OCI-LY7 (cell line): Measurements from ENCODE around the gene AXIN1. TPM values are rescaled to one million over a fixed set of nuclear protein-coding genes. Genes with fewer than 3 reads are reported as not detected.

Experiments used
- BruUV-seq: library from RNA; stranded (reverse); fragments of 400-500 nt; replicated peaks from 2 replicates; lab custom pipeline; 2021; lab: Mats Ljungman, UMichigan
- CTCF ChIA-PET: fragments of 300-600 bp; sonication (Branson Sonifier 250); formaldehyde crosslinking; loops from one replicate; lab custom pipeline; 2022; ENCODE audit warnings: antibody characterized with exemption; ENCODE audit not compliant: unreplicated experiment; lab: Charles Lee
- POLR2A ChIA-PET: fragments of 300-600 bp; sonication (Branson Sonifier 250); formaldehyde crosslinking; loops from one replicate; lab custom pipeline; 2022; ENCODE audit warnings: antibody characterized with exemption; lab: Charles Lee
- DNase-seq: peaks from one replicate; pipeline ENCODE4 v3.0.0-alpha.2; 2015; ENCODE audit warnings: low spot score
- H2AFZ ChIP-seq: fragments of 200-600 bp; sonication (generic), shearing (Covaris generic); 2 replicates; pipeline ENCODE4 v1.6.1; 2014; ENCODE audit warnings: mild to moderate bottlenecking, antibody characterized with exemption, low read length, moderate library complexity
- H3K27ac ChIP-seq: fragments of 200-600 bp; sonication (generic); 2 replicates; pipeline ENCODE4 v1.5.1; 2014; ENCODE audit warnings: mixed run types, low read depth, mild to moderate bottlenecking, moderate library complexity, low read length, inconsistent platforms; ENCODE audit not compliant: poor library complexity, severe bottlenecking
- H3K36me3 ChIP-seq: fragments of 200-600 bp; sonication (generic); 2 replicates; pipeline ENCODE4 v1.6.1; 2014; ENCODE audit warnings: mild to moderate bottlenecking, antibody characterized with exemption, low read length, moderate library complexity, mixed read lengths; ENCODE audit not compliant: insufficient read depth
- H3K4me1 ChIP-seq: fragments of 200-600 bp; sonication (generic); 2 replicates; pipeline ENCODE4 v1.5.1; 2014; ENCODE audit warnings: mild to moderate bottlenecking, low read length; ENCODE audit not compliant: insufficient read depth, poor library complexity, severe bottlenecking
- H3K4me2 ChIP-seq: fragments of 200-600 bp; sonication (generic); 2 replicates; pipeline ENCODE4 v1.6.1; 2014; ENCODE audit warnings: mild to moderate bottlenecking, low read length
- H3K4me3 ChIP-seq: fragments of 200-600 bp; sonication (generic); 2 replicates; pipeline ENCODE4 v1.5.1; 2014; ENCODE audit warnings: mild to moderate bottlenecking, low read depth, low read length; ENCODE audit not compliant: poor library complexity, severe bottlenecking
- H3K79me2 ChIP-seq: fragments of 200-600 bp; sonication (generic); 2 replicates; pipeline ENCODE4 v1.6.1; 2016; ENCODE audit warnings: low read depth, mild to moderate bottlenecking, low read length, moderate library complexity, mixed read lengths; ENCODE audit not compliant: insufficient read depth
- H3K9me2 ChIP-seq: fragments of 200-600 bp; sonication (generic); 2 replicates; pipeline ENCODE4 v1.6.1; 2016; ENCODE audit warnings: mild to moderate bottlenecking, low read length, mixed read lengths; ENCODE audit not compliant: insufficient read depth
- H3K9me3 ChIP-seq: fragments of 200-600 bp; sonication (generic); 2 replicates; pipeline ENCODE4 v1.6.1; 2014; ENCODE audit warnings: mild to moderate bottlenecking, mixed run types, low read length, mixed read lengths
- H4K20me1 ChIP-seq: fragments of 200-600 bp; sonication (generic); 2 replicates; pipeline ENCODE4 v1.6.1; 2014; ENCODE audit warnings: mild to moderate bottlenecking, antibody characterized with exemption, low read length, moderate library complexity, mixed read lengths; ENCODE audit not compliant: insufficient read depth
- CTCF ChIP-seq: fragments of 200-600 bp; sonication (generic); conservative IDR thresholded peaks from 2 replicates; pipeline ENCODE4 v1.5.1; 2014; ENCODE audit warnings: mild to moderate bottlenecking, antibody characterized with exemption, low read length, moderate library complexity, mixed read lengths
- EZH2phosphoT487 ChIP-seq: fragments of 200-600 bp; sonication (generic); IDR thresholded peaks from 2 replicates; pipeline ENCODE4 v1.6.1; 2018; ENCODE audit warnings: low read depth, borderline replicate concordance, mild to moderate bottlenecking, mixed run types, antibody characterized with exemption, low read length, moderate library complexity, mixed read lengths
- intact Hi-C: fragments of 100-400 bp; cut with micrococcal nuclease; formaldehyde crosslinking; loops from one replicate; pipeline ENCODE4 v1.10.0; 2022; ENCODE audit not compliant: unreplicated experiment
- total RNA-seq, 2 experiments: library from RNA; depleted of rRNA in 1 of 2; stranded (reverse); fragments of >200 nt in 1 of 2; shearing (Covaris generic) in 1 of 2; gene quantifications; 2 replicates each; pipeline ENCODE4 v1.2.3, GENCODE V29; 2014 to 2022

AXIN1 gene
- total RNA-seq, 2 experiments from 2014 or later: 29.0 to 30.3 TPM

- peak overlapping the region; percentile 43; the same call in 1 of the 2 replicates for H2AFZ ChIP-seq
- CTCF ChIA-PET: interaction anchor here (0.6 to 0.9 kb wide), 4 partner anchors 9 to 119 kb away, joined by 3 to 5 read pairs (median 3); partner anchors contain the start of gene FAM234A
- H3K79me2 ChIP-seq: peaks cover 9% of the 10 kb centered on the region; the same call in 1 of the 2 replicates
- no peaks in the 10 kb centered on the region for H3K9me2 ChIP-seq
- POLR2A ChIA-PET: interaction anchor here (0.6 to 0.7 kb wide), 3 partner anchors 29 to 284 kb away, joined by 3 to 6 read pairs (median 4); no protein-coding TSS in a partner anchor
- H3K4me1 ChIP-seq: peaks cover 22% of the 10 kb centered on the region
- H3K9me3 ChIP-seq: no peaks in the 10 kb centered on the region
- intact Hi-C loops: loop anchor here (1.0 to 2.0 kb wide), 2 partner anchors 30 to 119 kb away; partner anchors contain the start of gene FAM234A
- peaks cover 12% of the 10 kb centered on the region for H3K36me3 ChIP-seq
- no peaks in the 10 kb centered on the region for H4K20me1 ChIP-seq
- peak overlapping the region; percentile 62 for H3K4me3 ChIP-seq
- peak overlapping the region; percentile 70 for H3K4me2 ChIP-seq
- no TSS peak for BruUV-seq
- H3K27ac ChIP-seq: no peak overlapping the region
- TF ChIP-seq CTCF: no peak
- DNase-seq: no peak
Observed at GRCh38 chr16:353404-354290, 1.1 kb upstream of the AXIN1 start.

DNA sequence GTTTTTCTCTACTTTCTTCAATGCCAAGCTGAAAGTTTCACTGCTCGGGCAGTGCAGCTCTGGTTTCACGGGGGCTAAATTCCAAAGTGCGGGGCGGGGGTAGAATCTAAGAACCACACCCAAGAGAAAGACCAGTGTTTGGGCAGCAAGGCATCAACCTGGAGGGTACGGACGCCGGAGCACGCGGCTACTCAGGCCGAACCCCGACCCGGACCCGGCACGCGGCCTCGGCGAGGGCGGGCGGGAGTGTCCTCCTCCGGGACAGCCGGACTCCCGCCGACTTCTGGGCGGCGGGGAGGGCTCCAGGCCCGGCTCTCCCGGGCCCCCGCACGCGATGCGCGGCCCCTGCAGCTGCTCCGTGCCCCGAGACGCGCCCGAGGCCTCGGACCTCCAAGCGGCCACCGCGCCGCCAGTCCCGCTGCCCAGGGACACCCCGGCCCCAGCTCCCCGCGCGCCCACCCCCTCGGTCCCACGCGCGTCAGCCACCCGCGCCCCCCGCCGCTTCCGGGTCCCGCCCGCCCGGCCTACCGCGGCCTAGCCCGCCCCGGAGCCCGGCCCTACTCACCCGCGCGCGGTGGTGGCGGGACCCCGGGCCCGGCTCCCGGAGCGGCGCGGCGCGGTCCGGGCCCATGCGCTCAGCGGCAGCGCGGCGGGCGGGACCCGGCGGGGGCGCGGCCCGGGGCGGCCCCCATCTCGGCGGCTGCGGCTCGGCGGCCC, 561 bp downstream of the AXIN1 start:
- H2AFZ ChIP-seq: peak overlapping the region; percentile 58; the same call in 1 of the 2 replicates
- peak overlapping the region; percentile 98 for H3K4me2 ChIP-seq
- TF ChIP-seq EZH2phosphoT487: no peak
- no peak for TF ChIP-seq CTCF
- peaks cover 22% of the 10 kb centered on the region for H3K4me1 ChIP-seq
- H3K4me3 ChIP-seq: peak overlapping the region; percentile 96
- no peak overlapping the region for H3K27ac ChIP-seq
- no peaks in the 10 kb centered on the region for H3K9me2 ChIP-seq
- CTCF ChIA-PET: interaction anchor here (0.6 kb wide), 2 partner anchors 116 to 246 kb away, joined by 3 to 6 read pairs; no protein-coding TSS in a partner anchor
- no peak for DNase-seq
- intact Hi-C loops: loop anchor here (2.0 kb wide), 1 partner anchor 117 kb away; the partner anchor contains the start of gene FAM234A
- BruUV-seq: no TSS peak
- H3K79me2 ChIP-seq: peaks cover 9% of the 10 kb centered on the region; the same call in 1 of the 2 replicates
- no peaks in the 10 kb centered on the region for H3K9me3 ChIP-seq
- POLR2A ChIA-PET: interaction anchor here (0.5 to 1.4 kb wide), 7 partner anchors 20 to 1522 kb away, joined by 3 to 8 read pairs (median 3); no protein-coding TSS in a partner anchor
- H4K20me1 ChIP-seq: no peaks in the 10 kb centered on the region
- peaks cover 12% of the 10 kb centered on the region for H3K36me3 ChIP-seq
